Activated CD4-positive, alpha-beta T cell treated with anti-CD3 and anti-CD28 coated beads, Interleukin-2, amount 50 U/mL, for 4 hours (primary cell): Measurements from ENCODE around the gene SMIM12.
"Not testable (repeated sequence)": the region's sequence is repeated elsewhere in the genome, so short reads cannot be mapped to it uniquely, and the experiment has no call there.

ENCODE experiments used
- DNase-seq, 2 experiments: peaks; one replicate each; pipeline ENCODE4 v3.0.0-alpha.2; 2020

The SMIM12 gene

DNA sequence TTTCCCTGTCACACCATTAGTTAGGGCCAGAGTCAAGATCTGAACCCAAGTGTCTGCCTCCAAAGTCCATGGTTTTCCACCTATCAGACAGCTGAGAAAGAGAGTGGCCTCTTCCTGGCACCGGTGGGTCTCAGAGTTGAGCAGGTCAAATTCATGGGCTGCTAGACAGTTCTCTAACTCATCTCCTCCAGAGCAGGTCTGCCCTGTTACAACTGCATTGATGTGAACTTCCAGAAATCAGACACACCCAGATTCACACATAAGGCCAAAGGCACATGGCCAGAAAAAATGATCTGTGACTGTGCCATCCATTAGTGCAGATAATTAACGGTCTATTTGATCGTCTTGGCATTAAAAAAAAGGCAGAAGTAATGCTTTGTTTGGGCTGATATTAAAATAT is 17.5 kb downstream of the SMIM12 start:
- no peak for DNase-seq

DNA sequence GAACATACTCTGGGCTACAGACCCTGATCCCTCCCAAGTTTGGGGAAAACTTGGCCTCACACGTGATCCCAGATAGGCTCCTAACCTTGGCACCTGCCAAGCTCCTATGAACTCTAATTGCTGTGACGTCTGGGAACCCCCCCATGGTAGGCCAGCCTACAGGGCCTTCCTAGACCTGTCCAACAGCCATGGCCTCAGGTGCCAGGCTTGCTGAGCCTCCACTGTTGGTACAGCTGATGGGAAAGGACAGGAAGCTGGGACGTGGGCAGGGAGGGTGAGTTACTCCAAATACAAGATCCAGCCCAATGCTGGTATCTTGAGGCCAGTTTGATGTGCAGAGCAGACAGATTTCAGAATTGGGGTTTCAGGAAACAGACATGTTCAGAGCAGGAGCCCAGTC is 19.1 kb downstream of the SMIM12 start:
- DNase-seq = no peak

DNA sequence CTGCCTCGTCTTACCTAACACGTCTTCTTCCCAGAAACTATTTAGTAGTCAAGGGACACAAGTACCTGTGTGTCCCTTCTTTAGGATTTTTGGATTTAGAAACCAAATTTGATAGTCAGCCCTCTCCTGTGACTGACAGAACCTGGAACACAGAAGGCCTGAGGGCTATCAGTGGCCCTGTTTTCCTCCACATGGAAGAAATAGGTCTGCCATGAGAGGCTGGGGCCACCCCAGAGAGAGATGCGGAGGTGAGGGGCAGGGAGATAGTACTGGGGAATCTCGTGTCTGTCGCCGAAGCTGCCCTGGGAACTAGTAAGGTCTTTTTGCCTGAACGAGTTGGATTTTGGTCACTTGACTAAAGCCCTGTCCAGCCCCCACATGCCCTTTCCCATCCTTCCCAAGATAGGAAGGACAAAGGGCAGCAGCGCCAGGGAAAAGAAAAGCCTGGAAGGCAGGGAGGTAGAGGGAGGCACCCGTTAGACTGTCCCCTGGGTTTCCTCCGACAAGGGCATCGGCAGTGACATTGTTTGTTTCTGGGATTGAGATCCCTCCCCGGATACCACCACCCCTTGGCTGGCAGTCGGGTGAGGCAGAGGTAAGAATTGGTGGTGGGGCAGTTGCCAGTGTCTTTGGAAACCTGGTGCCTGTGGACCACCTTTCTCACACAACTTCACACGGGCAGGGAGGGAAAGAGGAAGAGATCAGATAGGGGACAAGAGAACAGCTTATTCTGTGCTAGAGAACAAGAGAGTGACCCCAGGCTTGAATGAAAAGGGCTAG is 19.8 kb downstream of the SMIM12 start:
- DNase-seq = no peak

DNA sequence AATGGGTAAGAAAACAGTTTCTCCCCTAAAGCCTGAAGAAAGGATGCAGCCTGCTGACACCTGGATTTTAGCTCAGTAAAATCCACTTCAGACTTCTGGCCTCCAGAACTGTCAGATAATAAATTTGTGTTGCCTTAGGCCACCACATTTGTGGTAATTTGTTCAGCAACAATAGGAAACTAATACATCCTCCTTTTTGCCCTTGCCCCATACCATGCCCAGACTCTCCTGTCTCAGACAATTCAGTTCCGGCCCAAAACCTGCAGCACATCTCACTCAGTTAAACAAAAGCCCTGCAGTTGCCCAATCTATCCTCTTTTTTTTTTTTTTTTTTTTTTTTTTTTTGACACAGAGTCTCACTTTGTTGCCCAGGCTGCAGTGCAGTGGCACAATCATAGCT is 25.8 kb downstream of the SMIM12 start:
- no peak for DNase-seq

DNA sequence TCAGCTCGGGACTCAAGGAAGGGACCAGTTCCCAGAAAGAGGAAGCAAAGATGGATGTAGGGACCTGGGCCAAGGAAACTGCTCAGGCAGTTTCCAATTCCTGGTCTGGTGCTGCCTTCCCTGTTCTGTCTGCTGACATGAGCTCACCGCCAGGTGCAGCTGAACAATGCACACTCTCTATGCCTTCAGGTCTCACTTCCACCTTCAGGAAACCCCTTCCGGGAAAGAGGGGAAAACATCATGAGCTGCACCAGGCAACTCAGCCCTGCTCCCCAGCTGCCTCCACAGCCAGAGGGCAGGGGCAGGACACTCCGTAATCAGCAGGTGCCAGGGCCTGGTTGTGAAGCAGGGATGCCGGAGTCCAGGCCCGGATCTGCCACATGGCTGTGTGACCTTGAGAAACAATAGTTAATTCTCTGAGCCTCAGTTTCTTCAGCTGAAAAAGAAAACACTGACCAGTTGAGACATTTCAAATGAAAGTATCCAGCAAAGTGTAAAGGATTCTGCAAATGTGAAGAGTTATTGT is 27.8 kb downstream of the SMIM12 start:
- DNase-seq = no peak

DNA sequence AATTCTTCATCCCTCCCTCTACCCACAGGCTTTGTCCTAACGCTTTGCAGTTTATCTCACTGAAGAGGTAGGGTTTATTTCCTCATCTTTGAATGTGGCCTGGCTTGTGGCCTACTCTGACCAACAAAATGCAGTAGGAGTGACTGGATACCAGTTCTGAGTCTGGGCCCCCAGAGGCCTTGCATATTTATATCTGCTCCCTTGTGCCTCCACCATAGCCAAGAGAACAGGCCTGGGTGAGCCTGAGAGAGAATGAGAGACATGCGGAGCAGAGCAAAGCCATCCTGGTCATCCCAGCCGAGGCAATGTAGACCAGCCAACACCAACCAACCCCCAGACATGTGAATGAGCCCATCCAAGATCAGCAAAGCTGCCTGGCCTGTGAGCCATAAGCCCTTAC is 30.3 kb downstream of the SMIM12 start:
- no peak for DNase-seq

DNA sequence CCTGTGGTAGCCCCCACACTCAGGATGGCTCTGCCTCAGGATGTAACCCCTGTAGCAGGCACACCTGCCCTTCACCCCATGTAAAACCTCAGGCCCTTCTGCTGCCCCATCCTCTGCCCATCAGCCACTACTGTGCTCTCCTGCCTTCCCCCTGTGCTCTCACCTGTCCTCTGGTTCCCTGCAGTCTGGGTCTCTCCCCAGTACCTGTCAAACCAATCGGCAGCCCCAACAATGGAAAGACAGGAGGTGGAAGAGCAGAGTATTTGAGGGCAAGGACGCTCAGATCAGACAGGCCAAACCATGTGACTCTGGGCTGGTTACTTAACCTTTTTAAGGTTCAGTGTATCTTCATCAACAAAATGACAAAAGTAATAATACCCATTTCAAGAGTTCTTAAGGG is 30.9 kb downstream of the SMIM12 start:
- no peak for DNase-seq

DNA sequence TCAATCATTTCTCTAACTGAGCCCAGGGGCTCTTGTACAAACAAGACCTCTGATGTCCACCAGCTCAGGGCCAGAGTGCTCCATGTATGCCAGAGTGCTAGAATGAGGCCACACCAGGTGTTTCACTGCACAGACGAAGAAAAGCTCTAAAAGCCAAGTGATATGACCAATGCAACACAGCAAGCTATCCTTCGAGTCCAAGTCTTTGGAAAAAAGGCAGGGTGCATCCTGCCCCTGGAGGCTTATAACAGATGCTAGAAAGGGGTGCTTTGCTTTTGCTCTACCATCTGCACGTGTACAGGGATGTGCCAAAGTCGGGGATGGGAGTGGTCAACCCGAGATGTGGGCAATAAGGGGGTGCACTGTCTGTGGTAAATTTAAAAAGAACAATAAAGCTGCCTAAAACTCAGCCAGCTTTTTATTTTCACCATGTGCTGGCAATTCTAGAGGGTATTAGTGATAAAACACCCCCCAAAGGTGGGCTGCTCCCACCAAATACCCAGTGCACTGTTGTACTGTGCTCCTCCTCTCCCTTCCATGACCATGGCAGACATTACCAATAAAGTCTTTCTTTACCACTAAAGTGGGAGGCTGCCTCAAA is 32.1 kb downstream of the SMIM12 start:
- DNase-seq = no peak

DNA sequence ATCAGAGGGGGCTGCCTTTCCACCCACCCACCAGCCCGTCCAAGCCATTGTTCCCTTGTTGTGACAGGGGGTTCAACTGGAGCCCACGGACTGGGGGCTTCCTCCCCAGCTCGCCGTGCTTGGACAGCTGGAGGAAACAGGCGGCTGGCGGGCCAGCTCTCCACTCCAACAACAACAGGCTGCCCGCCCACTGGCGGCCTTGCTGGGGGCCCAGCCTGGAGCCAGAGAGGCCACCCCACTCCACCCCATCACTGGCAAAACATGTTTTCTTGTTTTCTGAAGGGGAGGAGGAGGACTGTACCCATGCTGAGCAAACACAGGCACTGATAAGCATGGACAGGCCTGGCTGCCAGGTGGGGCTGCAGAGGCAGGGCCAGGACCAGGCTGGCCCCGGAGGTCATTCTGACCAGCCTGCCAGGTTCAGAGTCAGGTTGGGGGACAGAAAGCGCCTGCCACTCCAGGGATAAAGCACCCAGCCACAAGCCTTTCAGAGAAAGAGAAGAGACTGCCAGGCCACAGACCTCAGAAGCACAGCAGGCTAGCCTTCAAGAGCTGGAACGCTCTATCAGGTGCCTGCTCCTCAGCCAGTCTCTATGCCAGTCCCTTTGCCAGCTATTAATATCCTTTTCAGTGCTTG is 34.0 kb downstream of the SMIM12 start:
- no peak for DNase-seq

DNA sequence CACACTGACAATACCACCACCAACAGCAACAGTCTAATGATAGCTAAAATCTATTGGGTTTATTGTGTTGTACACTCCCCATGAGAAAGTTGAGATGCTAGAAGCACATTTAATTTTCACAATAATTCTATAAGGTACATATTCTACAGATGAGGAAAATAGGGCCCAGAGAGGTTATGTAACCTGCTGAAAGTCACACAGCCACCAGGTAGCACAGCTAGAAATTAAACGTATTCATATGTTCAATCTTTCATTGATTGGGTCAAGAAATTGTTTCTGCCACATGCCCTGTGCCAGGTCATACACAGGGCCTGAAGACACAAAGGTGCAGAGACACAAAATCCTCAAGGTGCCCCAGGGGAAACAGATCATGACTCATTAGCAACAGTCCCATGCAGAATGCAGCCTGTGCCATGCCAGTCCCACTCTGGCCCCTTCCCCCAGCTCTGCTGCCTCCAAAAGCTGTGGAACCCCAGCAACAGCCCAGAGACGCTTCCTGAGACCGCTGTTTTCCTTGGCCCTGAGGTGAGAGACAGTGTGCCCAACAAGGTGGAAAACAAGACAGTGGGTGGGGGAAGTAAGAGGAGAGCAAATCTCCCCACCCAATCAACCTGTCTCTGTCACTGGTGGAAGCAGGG is 34.6 kb downstream of the SMIM12 start:
- DNase-seq = no peak

DNA sequence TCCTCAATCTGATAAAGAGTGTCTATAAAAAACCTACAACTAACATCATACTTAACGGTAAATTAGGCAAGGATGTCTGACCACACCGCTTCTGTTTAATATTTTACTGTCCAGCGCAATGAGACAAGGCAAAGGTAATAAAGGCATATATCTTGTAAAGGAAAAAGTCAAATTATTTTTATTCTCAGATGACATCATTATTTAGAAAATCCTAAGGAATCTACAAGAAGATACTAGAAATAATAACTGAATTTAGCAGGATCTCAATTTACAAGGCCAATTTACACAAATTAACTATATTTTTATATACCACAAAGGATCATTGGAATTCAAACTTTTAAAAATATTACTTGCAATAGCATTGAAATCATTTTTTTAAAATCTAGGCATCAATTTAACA is 37.3 kb downstream of the SMIM12 start:
- no peak for DNase-seq

DNA sequence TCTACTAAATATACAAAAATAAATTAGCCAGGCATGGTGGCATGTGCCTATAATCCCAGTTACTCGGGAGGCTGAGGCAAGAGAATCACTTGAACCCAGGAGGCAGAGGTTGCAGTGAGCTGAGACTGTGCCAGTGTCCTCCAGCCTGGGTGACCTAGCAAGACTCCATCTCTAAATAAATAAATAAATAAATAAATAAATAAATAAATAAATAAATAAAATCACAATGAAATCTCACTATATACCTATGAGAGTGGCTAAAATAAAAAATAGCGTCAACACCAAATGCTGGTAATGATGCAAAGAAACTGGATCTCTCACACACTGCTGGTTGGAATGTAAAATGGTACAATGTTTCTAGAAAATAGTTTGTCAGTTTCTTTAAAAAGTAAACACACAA is 40.7 kb downstream of the SMIM12 start:
- DNase-seq = not testable (repeated sequence)

DNA sequence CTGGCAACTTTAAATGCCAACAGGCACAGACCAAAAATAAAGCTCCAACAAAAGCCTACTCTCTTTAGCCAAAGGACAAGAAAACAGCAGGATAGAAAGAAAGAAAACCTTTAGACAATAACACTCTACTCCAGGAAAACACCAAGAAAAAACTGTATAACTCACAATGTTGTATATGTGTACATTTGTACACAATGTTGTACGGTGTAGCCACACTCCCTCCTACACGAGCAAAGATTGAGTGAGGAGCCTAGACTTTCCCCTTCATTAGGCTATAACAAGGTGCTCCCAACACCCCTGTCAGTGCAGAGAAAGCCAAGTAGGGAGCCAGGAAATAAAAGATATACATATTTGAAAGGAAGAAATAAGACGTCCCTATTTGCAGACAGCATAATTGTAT is 42.8 kb downstream of the SMIM12 start:
- DNase-seq = no peak

DNA sequence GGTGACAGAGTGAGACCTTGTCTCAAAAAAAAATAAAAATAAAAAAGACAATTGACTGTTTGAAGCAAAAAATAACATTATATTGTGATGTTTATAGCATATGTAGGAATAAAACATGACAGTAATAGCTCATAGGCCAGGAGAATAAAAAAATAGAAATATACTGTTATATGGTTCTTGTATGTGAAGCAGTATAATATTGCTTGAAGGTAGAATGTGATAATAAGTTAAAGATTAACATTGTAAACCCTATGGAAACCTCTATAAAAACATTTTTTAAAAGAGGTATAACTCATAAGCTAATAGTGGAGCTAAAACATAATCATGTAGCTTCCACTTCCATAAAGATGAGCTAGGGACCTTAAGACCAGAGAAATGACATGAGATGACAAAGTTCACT is 43.2 kb downstream of the SMIM12 start:
- no peak for DNase-seq

DNA sequence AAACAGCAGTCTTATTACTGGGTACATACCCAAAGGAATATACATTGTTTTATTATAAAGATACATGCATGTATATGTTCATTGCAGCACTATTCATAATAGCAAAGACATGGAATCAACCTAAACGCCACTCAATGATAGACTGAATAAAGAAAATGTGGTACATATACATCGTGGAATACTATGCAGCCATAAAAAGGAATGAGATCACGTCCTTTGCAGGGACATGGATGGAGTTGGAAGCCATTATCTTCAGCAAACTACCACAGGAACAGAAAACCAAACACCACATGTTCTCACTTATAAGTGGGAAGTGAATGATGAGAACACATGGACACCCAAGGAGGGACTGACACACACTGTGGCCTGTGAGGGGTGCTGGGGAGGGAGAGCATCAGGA is 48.8 kb downstream of the SMIM12 start:
- not testable (repeated sequence) for DNase-seq

DNA sequence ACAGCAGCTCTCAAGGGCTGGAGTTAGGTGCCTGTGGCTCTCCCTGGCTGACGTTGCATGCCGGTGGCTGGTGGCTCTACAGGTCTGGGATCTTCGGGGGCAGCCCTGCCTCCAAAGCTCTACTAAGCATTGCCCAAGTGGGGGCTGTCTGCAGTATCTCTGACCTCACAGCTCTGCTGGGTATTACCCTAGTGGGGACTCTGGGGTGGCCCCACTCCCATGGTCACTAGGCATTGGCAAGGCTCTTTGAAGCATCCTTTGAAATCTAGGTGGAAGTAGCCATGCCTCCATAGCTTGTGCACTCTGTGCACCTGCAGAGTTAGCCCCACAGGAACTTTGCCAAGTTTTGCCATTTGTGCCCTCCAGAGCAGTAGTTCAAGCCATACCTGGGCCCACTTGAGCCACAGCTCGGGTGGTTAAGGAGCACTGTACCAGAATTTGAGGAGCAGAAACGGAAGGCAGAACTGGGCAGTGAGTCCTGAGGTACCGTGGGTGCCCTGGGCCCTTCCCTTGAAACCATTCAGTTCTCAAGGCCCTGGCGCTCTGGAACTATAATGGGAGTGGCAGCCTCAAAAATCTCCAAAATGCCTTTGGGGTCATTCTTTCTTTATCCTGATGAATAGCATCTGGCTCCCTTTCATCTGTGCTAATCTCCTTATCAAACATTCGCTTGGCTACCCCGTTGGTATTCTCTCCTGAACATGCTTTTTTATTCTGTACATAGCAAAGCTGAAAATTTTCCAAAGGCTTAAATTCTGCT is 51.3 kb downstream of the SMIM12 start:
- no peak for DNase-seq

DNA sequence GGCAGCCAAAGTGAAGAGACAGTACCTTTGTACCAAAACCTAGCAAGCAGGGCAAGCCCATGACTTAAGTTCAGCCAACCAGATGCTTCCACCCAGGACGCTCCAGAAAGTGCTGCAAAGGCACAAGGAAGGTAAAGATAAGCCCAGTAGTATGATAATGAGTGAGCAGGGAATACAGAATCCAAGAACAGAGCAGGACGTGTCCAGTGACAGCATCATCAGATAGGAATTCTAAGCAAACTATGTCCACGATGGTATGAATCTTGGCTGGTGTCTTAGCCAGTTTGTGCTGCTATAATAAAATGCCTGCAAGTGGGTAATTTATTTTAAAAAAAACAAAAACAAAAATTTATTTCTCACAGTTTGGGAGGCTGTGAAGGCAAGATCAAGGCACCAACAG is 53.2 kb downstream of the SMIM12 start:
- DNase-seq = no peak

DNA sequence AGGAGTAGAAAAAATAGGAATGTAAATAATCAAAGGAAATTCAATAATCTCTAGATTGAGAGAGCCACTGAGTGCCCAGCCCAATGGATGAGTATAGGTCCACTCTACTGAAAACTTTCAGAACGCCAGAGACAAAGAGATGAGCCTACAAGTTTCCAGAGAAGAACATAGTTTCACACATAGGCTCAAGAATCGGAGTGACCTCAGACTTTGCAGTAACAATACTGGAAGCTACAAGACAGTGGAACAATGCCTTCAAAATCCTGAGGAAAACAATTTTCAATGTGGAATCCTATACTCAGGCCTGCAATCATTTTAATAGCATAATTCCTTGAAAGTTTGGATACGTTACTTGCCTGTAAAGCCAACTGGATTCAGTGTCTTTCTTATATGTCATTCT is 55.8 kb downstream of the SMIM12 start:
- no peak for DNase-seq
